Coronary artery (tissue), 2 donors: ENCODE results near the gene UBE2G1.

Experiments used
- DNase-seq: peaks from one replicate; pipeline ENCODE4 v3.0.0-alpha.2; 2017; ENCODE audit warnings: low spot score
- H3K27ac ChIP-seq, 2 donors: fragments of 200-600 bp; sonication (generic); one replicate each; pipeline ENCODE4 v1.5.1; 2016 to 2019
- H3K4me3 ChIP-seq: fragments of 200-600 bp; sonication (generic); 2 replicates; pipeline ENCODE4 v1.5.1; 2016; ENCODE audit warnings: mild to moderate bottlenecking, moderate library complexity
- TF ChIP-seq, protein P1 (sequence below): fragments of 200-600 bp; sonication (generic); IDR thresholded peaks from one replicate; pipeline ENCODE4 v1.5.1; 2019; ENCODE audit warnings: antibody characterized with exemption

The UBE2G1 gene

DNA sequence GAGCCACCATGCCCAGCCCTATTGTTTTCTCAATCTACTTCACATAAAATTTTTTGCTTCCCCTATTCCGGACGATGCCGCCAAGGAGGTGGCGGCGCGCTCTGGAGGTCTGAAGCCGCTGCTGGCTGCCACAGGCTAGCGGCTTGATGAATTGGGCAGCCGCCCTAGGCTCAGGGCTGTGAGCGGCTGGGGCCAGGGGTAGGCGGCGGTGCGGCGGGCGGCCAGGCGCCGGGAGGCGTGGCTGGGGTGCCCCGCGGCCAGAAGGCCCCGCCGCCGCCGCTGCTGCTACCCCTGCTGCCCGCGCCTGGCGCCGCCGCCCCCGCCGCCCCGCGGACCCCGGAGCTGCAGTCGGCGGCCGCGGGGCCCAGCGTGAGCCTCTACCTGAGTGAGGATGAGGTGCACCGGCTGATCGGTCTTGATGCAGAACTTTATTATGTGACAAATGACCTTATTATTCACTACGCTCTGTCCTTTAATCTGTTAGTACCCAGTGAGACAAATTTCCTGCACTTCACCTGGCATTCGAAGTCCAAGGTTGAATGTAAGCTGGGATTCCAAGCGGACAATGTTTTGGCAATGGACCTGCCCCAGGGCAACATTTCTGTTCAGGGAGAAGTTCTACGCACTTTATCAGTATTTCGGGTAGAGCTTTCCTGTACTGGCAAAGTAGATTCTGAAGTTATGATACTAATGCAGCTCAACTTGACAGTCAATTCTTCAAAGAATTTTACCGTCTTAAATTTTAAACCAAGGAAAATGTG lies 144.4 kb downstream of the UBE2G1 start:
- DNase-seq, result no peak
- no peak overlapping the region for H3K4me3 ChIP-seq
- TF ChIP-seq, protein P1, sequence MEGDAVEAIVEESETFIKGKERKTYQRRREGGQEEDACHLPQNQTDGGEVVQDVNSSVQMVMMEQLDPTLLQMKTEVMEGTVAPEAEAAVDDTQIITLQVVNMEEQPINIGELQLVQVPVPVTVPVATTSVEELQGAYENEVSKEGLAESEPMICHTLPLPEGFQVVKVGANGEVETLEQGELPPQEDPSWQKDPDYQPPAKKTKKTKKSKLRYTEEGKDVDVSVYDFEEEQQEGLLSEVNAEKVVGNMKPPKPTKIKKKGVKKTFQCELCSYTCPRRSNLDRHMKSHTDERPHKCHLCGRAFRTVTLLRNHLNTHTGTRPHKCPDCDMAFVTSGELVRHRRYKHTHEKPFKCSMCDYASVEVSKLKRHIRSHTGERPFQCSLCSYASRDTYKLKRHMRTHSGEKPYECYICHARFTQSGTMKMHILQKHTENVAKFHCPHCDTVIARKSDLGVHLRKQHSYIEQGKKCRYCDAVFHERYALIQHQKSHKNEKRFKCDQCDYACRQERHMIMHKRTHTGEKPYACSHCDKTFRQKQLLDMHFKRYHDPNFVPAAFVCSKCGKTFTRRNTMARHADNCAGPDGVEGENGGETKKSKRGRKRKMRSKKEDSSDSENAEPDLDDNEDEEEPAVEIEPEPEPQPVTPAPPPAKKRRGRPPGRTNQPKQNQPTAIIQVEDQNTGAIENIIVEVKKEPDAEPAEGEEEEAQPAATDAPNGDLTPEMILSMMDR, result no peak
- H3K27ac ChIP-seq, result no peak overlapping the region

DNA sequence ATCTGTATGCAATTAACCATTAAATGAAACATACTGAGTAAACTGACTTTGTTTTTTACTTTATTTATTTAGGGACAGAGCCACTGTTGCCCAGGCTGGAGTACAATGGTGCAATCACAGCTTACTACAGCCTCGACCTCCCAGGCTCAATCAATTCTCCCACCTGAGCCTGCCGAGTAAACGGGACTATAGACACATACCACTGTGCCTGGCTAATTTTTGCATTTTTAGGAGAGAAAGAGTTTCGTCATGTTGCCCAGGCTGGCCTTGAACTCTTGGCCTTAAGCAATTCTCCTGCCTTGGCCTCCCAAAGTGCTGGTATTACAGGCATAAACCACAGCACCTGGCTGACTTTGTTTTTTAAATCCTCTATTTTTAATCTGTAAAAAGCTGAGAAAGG lies 145.3 kb downstream of the UBE2G1 start:
- TF ChIP-seq, protein P1, result no peak
- peak overlapping the region; percentile 18 to 61 for H3K27ac ChIP-seq
- DNase-seq, result no peak
- no peak overlapping the region for H3K4me3 ChIP-seq

DNA sequence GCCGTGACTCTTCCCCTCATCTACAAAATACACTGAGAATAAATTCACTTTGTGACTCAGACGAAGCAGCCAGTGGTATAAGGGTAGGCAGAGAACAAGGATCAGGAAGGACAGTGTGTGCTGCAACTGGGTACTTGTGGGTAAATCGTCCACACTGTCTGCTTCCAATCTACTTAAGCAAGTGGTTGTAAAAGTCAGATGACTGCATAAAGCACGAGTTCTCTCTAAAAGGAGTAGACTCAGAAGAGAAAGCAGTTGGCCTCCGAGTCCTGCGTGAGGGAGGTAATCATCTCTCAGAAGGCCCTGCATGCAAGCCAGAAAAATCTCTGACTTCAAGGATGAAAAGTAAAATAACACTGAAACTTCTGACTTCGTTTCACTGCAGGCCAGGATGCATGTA lies 145.8 kb downstream of the UBE2G1 start:
- Histone ChIP-seq H3K4me3 (peak overlapping the region; percentile 44), H3K27ac (peak overlapping the region; percentile 61 to 68)
- DNase-seq, result no peak
- TF ChIP-seq, protein P1, result no peak
